Measurements from ENCODE around the gene SHB.

The SHB gene

DNA sequence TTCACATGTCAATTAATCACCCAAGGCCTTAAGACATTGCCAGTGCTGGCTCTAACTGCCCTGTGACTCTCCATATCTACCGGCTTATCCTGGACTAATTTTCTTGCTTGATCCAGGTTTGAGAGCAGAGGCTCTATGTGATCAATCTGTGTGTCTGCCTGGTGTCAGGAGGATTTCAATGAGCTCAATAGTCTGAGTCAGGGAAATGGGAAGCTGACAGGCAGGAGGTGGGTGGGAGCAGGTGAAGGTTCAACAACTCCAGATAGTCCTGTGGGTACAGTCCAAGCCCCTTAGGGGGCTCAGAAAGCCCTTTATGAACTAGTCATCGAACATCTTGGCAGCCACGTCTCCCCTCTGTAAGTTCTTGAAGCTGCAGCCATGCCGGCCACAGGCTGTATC lies 72.2 kb downstream of the SHB start:
- 94% methylated on average over 4 of the region's 4 CpGs for WGBS
- H2BK120ac ChIP-seq (ENCODE audit: low read depth, low read length), result no peak overlapping the region
- no peak overlapping the region for H3K14ac ChIP-seq (ENCODE audit: low read length in 2 of 2)

DNA sequence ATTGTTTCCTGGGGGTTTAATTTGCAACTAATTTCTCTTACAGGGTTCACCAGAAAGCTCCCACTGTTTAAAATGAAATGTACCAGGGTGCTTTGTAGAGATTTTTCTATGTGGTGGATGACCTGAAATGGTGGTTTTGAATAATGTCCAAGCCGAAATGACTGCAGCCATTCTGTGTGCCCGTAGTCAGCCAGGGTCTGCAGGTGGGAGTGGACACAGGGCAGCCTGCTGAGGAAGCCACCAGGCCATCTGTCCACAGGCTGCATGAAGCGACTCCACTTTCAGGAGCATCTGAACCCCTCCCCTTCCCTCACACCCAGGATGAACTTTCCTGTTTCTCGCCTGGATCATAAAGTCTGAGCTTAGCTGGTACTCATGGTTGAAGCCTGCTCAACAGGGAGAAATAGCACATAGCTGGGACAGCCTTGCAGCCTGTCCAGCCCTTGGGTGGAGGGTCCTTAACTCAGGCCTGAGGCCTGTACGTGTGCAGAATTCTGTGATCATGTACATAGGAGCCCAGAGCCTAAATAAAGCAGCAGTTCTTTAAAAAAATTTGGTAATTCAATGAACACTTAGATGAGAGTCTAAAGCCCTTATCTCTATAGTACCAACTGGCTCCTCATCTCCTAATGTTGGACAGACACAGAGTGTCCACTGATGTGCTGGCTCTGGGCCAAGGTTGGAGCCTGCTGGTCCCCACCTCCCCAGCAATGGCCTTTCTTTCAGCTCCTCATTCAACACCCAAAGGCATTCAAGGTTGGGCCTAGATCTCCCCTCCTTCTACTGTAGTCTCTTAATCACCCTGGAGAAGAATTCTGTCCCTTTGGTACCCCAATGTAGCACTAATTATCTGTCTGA lies 72.8 kb downstream of the SHB start:
- Histone ChIP-seq H4K91ac (ENCODE audit: low read length) (peak overlapping the region; percentile 64), H2BK5ac (ENCODE audit: low read depth, low read length, poor library complexity, severe bottlenecking) (no peak overlapping the region), H3K27me3 (ENCODE audit: control insufficient read depth in 1 of 2, insufficient read depth in 1 of 2, low read length in 2 of 2) (no peaks in the 10 kb centered on the region), H4K8ac (ENCODE audit: low read length) (no peak overlapping the region), H3K27ac (ENCODE audit: low read length, poor library complexity, severe bottlenecking) (no peak overlapping the region), H3K14ac (ENCODE audit: low read length in 2 of 2) (no peak overlapping the region), H3K23ac (ENCODE audit: low read length in 2 of 2) (no peak overlapping the region), H3K36me3 (ENCODE audit: control insufficient read depth in 1 of 2, insufficient read depth in 2 of 2, low read depth in 1 of 2, low read length in 2 of 2) (peaks cover 4 to 42% of the 10 kb centered on the region in 2 experiments), H2BK15ac (ENCODE audit: low read depth, poor library complexity, severe bottlenecking) (peak overlapping the region; percentile 55), H2BK12ac (ENCODE audit: low read length in 2 of 2) (peak overlapping the region; percentile 52 to 55), H3K4me2 (ENCODE audit: low read length, poor library complexity, severe bottlenecking) (no peak overlapping the region), H3K4me1 (ENCODE audit: control insufficient read depth, insufficient read depth, low read depth, low read length) (peaks cover 54% of the 10 kb centered on the region), H3K18ac (ENCODE audit: low read depth in 1 of 2, low read length in 2 of 2) (peak overlapping the region in 1 of 2 experiments; percentile 61), H3K4ac (ENCODE audit: low read depth in 1 of 2, low read length in 2 of 2) (peak overlapping the region; percentile 40 to 60), H3K9ac (ENCODE audit: low read length) (no peak overlapping the region), H3K9me3 (ENCODE audit: control insufficient read depth, low read length) (no peaks in the 10 kb centered on the region), H2AFZ (ENCODE audit: low read depth, low read length) (no peak overlapping the region), H2AK5ac (ENCODE audit: low read length, severe bottlenecking) (no peak overlapping the region), H3K4me3 (ENCODE audit: insufficient read depth in 1 of 2, low read depth in 1 of 2, low read length in 2 of 2) (no peak overlapping the region), H2BK120ac (ENCODE audit: low read depth, low read length) (no peak overlapping the region), H3K79me1 (replicated peaks; ENCODE audit: low read length, poor library complexity, severe bottlenecking) (peaks cover 11% of the 10 kb centered on the region)
- no peak for DNase-seq
- WGBS, result 86% methylated on average over 5 of the region's 5 CpGs

More for the DNA sequence above, 72.2 kb downstream of the SHB start:
- no peak for DNase-seq
- peaks cover 10% of the 10 kb centered on the region for H3K79me1 ChIP-seq (replicated peaks; ENCODE audit: low read length, poor library complexity, severe bottlenecking)
- H2BK15ac ChIP-seq (ENCODE audit: low read depth, poor library complexity, severe bottlenecking), result peak overlapping the region; percentile 55
- H3K4me2 ChIP-seq (ENCODE audit: low read length, poor library complexity, severe bottlenecking), result no peak overlapping the region
- H3K36me3 ChIP-seq (ENCODE audit: control insufficient read depth in 1 of 2, insufficient read depth in 2 of 2, low read depth in 1 of 2, low read length in 2 of 2), result peaks cover 8 to 48% of the 10 kb centered on the region in 2 experiments
- H3K9me3 ChIP-seq (ENCODE audit: control insufficient read depth, low read length), result no peaks in the 10 kb centered on the region
- H3K9ac ChIP-seq (ENCODE audit: low read length), result no peak overlapping the region
- peak overlapping the region; percentile 87 for H4K8ac ChIP-seq (ENCODE audit: low read length)
- H3K4ac ChIP-seq (ENCODE audit: low read depth in 1 of 2, low read length in 2 of 2), result peak overlapping the region; percentile 24 to 40
- peak overlapping the region; percentile 57 for H4K91ac ChIP-seq (ENCODE audit: low read length)
- no peaks in the 10 kb centered on the region for H3K27me3 ChIP-seq (ENCODE audit: control insufficient read depth in 1 of 2, insufficient read depth in 1 of 2, low read length in 2 of 2)
- peak overlapping the region in 1 of 2 experiments; percentile 15 for H3K23ac ChIP-seq (ENCODE audit: low read length in 2 of 2)
- no peak overlapping the region for H2BK5ac ChIP-seq (ENCODE audit: low read depth, low read length, poor library complexity, severe bottlenecking)
- no peak overlapping the region for H3K4me3 ChIP-seq (ENCODE audit: insufficient read depth in 1 of 2, low read depth in 1 of 2, low read length in 2 of 2)
- H3K27ac ChIP-seq (ENCODE audit: low read length, poor library complexity, severe bottlenecking), result no peak overlapping the region
- H3K4me1 ChIP-seq (ENCODE audit: control insufficient read depth, insufficient read depth, low read depth, low read length), result peaks cover 57% of the 10 kb centered on the region
- peak overlapping the region; percentile 13 for H2AK5ac ChIP-seq (ENCODE audit: low read length, severe bottlenecking)
- no peak overlapping the region for H2AFZ ChIP-seq (ENCODE audit: low read depth, low read length)
- H2BK12ac ChIP-seq (ENCODE audit: low read length in 2 of 2), result peak overlapping the region; percentile 52 to 55
- H3K18ac ChIP-seq (ENCODE audit: low read depth in 1 of 2, low read length in 2 of 2), result peak overlapping the region; percentile 25 to 95

DNA sequence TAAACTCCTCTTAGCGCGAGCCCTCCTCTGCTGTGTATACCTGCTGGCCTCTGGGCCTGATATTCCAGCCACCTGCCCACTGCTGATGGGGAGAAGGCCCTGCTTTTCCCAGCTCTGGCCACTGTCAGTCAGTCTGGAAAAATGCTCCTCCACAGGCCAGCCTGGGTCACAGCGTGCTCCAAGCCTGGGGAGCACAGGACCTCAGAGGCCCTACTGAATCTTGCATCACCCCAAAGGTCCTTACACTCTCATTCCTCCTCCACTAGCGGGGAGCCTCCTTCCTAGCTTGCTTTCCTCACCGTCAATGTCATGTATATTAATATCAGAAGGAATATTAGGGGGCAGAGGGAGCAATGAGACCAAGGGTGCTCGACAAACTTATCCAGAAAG lies 73.7 kb downstream of the SHB start:
- Histone ChIP-seq H3K23ac (ENCODE audit: low read length in 2 of 2) (no peak overlapping the region), H4K91ac (ENCODE audit: low read length) (peak overlapping the region; percentile 6), H3K18ac (ENCODE audit: low read depth in 1 of 2, low read length in 2 of 2) (peak overlapping the region; percentile 61 to 79), H3K27me3 (ENCODE audit: control insufficient read depth in 1 of 2, insufficient read depth in 1 of 2, low read length in 2 of 2) (no peaks in the 10 kb centered on the region), H3K14ac (ENCODE audit: low read length in 2 of 2) (peak overlapping the region in 1 of 2 experiments; percentile 26), H2AFZ (ENCODE audit: low read depth, low read length) (no peak overlapping the region), H2BK120ac (ENCODE audit: low read depth, low read length) (no peak overlapping the region), H3K9ac (ENCODE audit: low read length) (peak overlapping the region; percentile 78), H3K4me1 (ENCODE audit: control insufficient read depth, insufficient read depth, low read depth, low read length) (peaks cover 51% of the 10 kb centered on the region), H4K8ac (ENCODE audit: low read length) (peak overlapping the region; percentile 10), H3K4ac (ENCODE audit: low read depth in 1 of 2, low read length in 2 of 2) (peak overlapping the region in 1 of 2 experiments; percentile 57), H3K4me2 (ENCODE audit: low read length, poor library complexity, severe bottlenecking) (no peak overlapping the region), H2BK15ac (ENCODE audit: low read depth, poor library complexity, severe bottlenecking) (no peak overlapping the region), H2BK5ac (ENCODE audit: low read depth, low read length, poor library complexity, severe bottlenecking) (no peak overlapping the region), H3K9me3 (ENCODE audit: control insufficient read depth, low read length) (no peaks in the 10 kb centered on the region), H2AK5ac (ENCODE audit: low read length, severe bottlenecking) (peak overlapping the region; percentile 3), H3K79me1 (replicated peaks; ENCODE audit: low read length, poor library complexity, severe bottlenecking) (peaks cover 10% of the 10 kb centered on the region), H2BK12ac (ENCODE audit: low read length in 2 of 2) (peak overlapping the region; percentile 6 to 51), H3K4me3 (ENCODE audit: insufficient read depth in 1 of 2, low read depth in 1 of 2, low read length in 2 of 2) (peak overlapping the region in 1 of 2 experiments; percentile 55), H3K36me3 (ENCODE audit: control insufficient read depth in 1 of 2, insufficient read depth in 2 of 2, low read depth in 1 of 2, low read length in 2 of 2) (peaks cover 4 to 35% of the 10 kb centered on the region in 2 experiments), H3K27ac (ENCODE audit: low read length, poor library complexity, severe bottlenecking) (peak overlapping the region; percentile 72)
- no peak for DNase-seq
- WGBS, result 77% methylated on average over 4 of the region's 6 CpGs

DNA sequence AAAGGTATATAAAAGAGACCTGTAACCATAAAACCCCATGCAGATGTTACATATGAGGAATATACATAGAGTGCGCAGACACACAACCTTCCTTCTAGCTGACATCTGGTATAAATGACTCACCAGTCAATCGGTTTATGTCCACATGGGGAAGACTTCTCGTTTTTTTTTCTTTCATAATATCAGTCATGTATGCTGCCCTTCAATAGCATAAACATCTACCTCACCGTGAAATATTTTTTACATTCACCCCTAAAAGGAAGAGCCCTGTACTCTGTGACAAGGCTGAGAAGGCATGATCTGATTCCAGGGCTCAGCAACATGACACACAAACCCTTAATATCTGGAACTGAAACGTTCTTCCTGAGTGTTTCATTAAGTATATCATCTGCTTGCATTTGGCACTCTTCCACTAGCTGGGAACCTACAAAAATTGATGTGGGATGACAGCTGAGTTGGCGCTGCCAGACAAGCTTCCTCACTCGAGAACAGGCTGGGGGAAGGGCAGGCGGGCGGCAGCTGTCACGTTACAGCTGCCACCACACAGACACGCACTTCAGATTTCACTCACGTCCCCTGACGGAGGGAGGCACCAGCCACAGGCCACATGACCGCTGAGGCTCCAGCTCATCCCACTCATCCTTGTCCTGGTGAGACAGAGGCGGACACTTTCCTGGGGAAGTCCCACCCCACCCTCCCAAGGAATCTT lies 74.2 kb downstream of the SHB start:
- no peak overlapping the region for H2AK5ac ChIP-seq (ENCODE audit: low read length, severe bottlenecking)
- H3K23ac ChIP-seq (ENCODE audit: low read length in 2 of 2), result no peak overlapping the region
- peak overlapping the region in 1 of 2 experiments; percentile 55 for H3K4me3 ChIP-seq (ENCODE audit: insufficient read depth in 1 of 2, low read depth in 1 of 2, low read length in 2 of 2)
- peaks cover 4 to 30% of the 10 kb centered on the region in 2 experiments for H3K36me3 ChIP-seq (ENCODE audit: control insufficient read depth in 1 of 2, insufficient read depth in 2 of 2, low read depth in 1 of 2, low read length in 2 of 2)
- peak overlapping the region; percentile 72 for H3K27ac ChIP-seq (ENCODE audit: low read length, poor library complexity, severe bottlenecking)
- no peak overlapping the region for H2BK15ac ChIP-seq (ENCODE audit: low read depth, poor library complexity, severe bottlenecking)
- DNase-seq, result peak; percentile 89
- H4K8ac ChIP-seq (ENCODE audit: low read length), result no peak overlapping the region
- H2BK120ac ChIP-seq (ENCODE audit: low read depth, low read length), result no peak overlapping the region
- H3K4ac ChIP-seq (ENCODE audit: low read depth in 1 of 2, low read length in 2 of 2), result peak overlapping the region in 1 of 2 experiments; percentile 6
- H3K27me3 ChIP-seq (ENCODE audit: control insufficient read depth in 1 of 2, insufficient read depth in 1 of 2, low read length in 2 of 2), result no peaks in the 10 kb centered on the region
- peak overlapping the region; percentile 5 for H4K91ac ChIP-seq (ENCODE audit: low read length)
- H2BK5ac ChIP-seq (ENCODE audit: low read depth, low read length, poor library complexity, severe bottlenecking), result no peak overlapping the region
- peak overlapping the region; percentile 61 to 79 for H3K18ac ChIP-seq (ENCODE audit: low read depth in 1 of 2, low read length in 2 of 2)
- H3K14ac ChIP-seq (ENCODE audit: low read length in 2 of 2), result no peak overlapping the region
- 34% methylated on average over 15 of the region's 15 CpGs for WGBS
- peak overlapping the region; percentile 6 to 51 for H2BK12ac ChIP-seq (ENCODE audit: low read length in 2 of 2)
- H3K9me3 ChIP-seq (ENCODE audit: control insufficient read depth, low read length), result no peaks in the 10 kb centered on the region
- H3K9ac ChIP-seq (ENCODE audit: low read length), result peak overlapping the region; percentile 78
- peaks cover 8% of the 10 kb centered on the region for H3K79me1 ChIP-seq (replicated peaks; ENCODE audit: low read length, poor library complexity, severe bottlenecking)
- peaks cover 46% of the 10 kb centered on the region for H3K4me1 ChIP-seq (ENCODE audit: control insufficient read depth, insufficient read depth, low read depth, low read length)
- H3K4me2 ChIP-seq (ENCODE audit: low read length, poor library complexity, severe bottlenecking), result no peak overlapping the region
- H2AFZ ChIP-seq (ENCODE audit: low read depth, low read length), result no peak overlapping the region

Data from mesenchymal stem cell (in vitro differentiated cells and primary cell).